HG03342 (cell line): ENCODE measurements around the gene SNTA1.
"Not testable (repeated sequence)": the region's sequence is repeated elsewhere in the genome, so short reads cannot be mapped to it uniquely, and the experiment has no call there.

ENCODE experiments used
- ATAC-seq: cut with Tn5 transposase; IDR thresholded peaks from one replicate; pipeline ENCODE4 v1.9.1; 2021; ENCODE audit warnings: mild to moderate bottlenecking, moderate library complexity; ENCODE audit not compliant: unreplicated experiment

SNTA1 gene

GRCh38 chr20:33433465-33434234 is 9.9 kb downstream of the SNTA1 start:
- ATAC-seq = no peak

- ATAC-seq = no peak
Measured at GRCh38 chr20:33431797-33432381, 11.7 kb downstream of the SNTA1 start.

- not testable (repeated sequence) for ATAC-seq
Measured at GRCh38 chr20:33423875-33424274, 19.7 kb downstream of the SNTA1 start.

- no peak for ATAC-seq
Measured at GRCh38 chr20:33423141-33423834, 20.3 kb downstream of the SNTA1 start.

GRCh38 chr20:33419140-33419974 is 24.2 kb downstream of the SNTA1 start:
- no peak for ATAC-seq

GRCh38 chr20:33418033-33418432 is 25.5 kb downstream of the SNTA1 start:
- no peak for ATAC-seq

GRCh38 chr20:33415948-33416347 is 27.6 kb downstream of the SNTA1 start:
- no peak for ATAC-seq

GRCh38 chr20:33412484-33412838 is 31.1 kb downstream of the SNTA1 start:
- ATAC-seq = no peak

- ATAC-seq = no peak
Measured at GRCh38 chr20:33411711-33412483, 31.7 kb downstream of the SNTA1 start.

GRCh38 chr20:33411242-33411641 is 32.3 kb downstream of the SNTA1 start:
- no peak for ATAC-seq

GRCh38 chr20:33410081-33410742 is 33.4 kb downstream of the SNTA1 start:
- ATAC-seq = no peak

- ATAC-seq = no peak
Measured at GRCh38 chr20:33408716-33409654, 34.6 kb downstream of the SNTA1 start.

- no peak for ATAC-seq
Measured at GRCh38 chr20:33408313-33408712, 35.2 kb downstream of the SNTA1 start.

GRCh38 chr20:33407796-33408195 is 35.8 kb downstream of the SNTA1 start:
- no peak for ATAC-seq

- no peak for ATAC-seq
Measured at GRCh38 chr20:33407251-33407650, 36.3 kb downstream of the SNTA1 start.

GRCh38 chr20:33404281-33404680 is 39.3 kb downstream of the SNTA1 start:
- ATAC-seq = no peak

GRCh38 chr20:33401921-33402369 is 41.6 kb downstream of the SNTA1 start:
- no peak for ATAC-seq

GRCh38 chr20:33401184-33401920 is 42.2 kb downstream of the SNTA1 start, which contains the start of gene CDK5RAP1:
TSS of gene CDK5RAP1 (minus strand) at chr20:33401519. CDS start at chr20:33397064, 4,455 bp downstream.
- ATAC-seq = peak; percentile 76
